Activated CD8-positive, alpha-beta T cell treated with anti-CD3 and anti-CD28 coated beads for 36 hours (primary cell): ENCODE results near the gene SRGAP1. TPM values are rescaled to one million over a fixed set of nuclear protein-coding genes. Genes with fewer than 3 reads are reported as not detected.
"Not testable (repeated sequence)": the region's sequence is repeated elsewhere in the genome, so short reads cannot be mapped to it uniquely, and the experiment has no call there.

Source experiments
- ATAC-seq: fragments of 200-7000 bp; cut with Tn5 transposase; one replicate; pipeline ENCODE4 v1.10.0; 2021; ENCODE audit warnings: mild to moderate bottlenecking, moderate library complexity
- CTCF ChIA-PET: fragments of 350-600 bp; sonication (Branson Sonifier 250); formaldehyde crosslinking; loops from one replicate; lab custom pipeline; 2021; ENCODE audit warnings: antibody characterized with exemption; lab: Charles Lee
- POLR2A ChIA-PET: fragments of 350-600 bp; sonication (Branson Sonifier 250); formaldehyde crosslinking; loops from one replicate; lab custom pipeline; 2021; ENCODE audit warnings: antibody characterized with exemption; lab: Charles Lee
- DNase-seq: peaks from one replicate; pipeline ENCODE4 v3.0.0-alpha.2; 2020
- H3K27ac Mint-ChIP-seq: one replicate; pipeline ENCODE4 v1.8.0; 2021; ENCODE audit warnings: mild to moderate bottlenecking, mixed read lengths
- H3K27me3 Mint-ChIP-seq: one replicate; pipeline ENCODE4 v1.8.0; 2021; ENCODE audit warnings: mixed read lengths
- H3K36me3 Mint-ChIP-seq: one replicate; pipeline ENCODE4 v1.8.0; 2021; ENCODE audit warnings: low read depth, mixed read lengths
- H3K4me1 Mint-ChIP-seq: one replicate; pipeline ENCODE4 v1.8.0; 2021; ENCODE audit warnings: low read depth, mixed read lengths
- H3K4me3 Mint-ChIP-seq: one replicate; pipeline ENCODE4 v1.8.0; 2021; ENCODE audit warnings: mild to moderate bottlenecking, moderate library complexity, mixed read lengths
- H3K9me3 Mint-ChIP-seq: one replicate; pipeline ENCODE4 v1.8.0; 2021; ENCODE audit warnings: mixed read lengths
- intact Hi-C: fragments of 100-400 bp; cut with micrococcal nuclease; formaldehyde crosslinking; loops from one replicate; pipeline ENCODE4 v1.10.0; 2022
- total RNA-seq, 2 experiments: library from RNA; stranded (reverse); gene quantifications; one replicate each; pipeline ENCODE4 v1.2.3, GENCODE V29; 2021
- TF ChIP-seq, protein P1 (sequence below): fragments of 200-600 bp; IDR thresholded peaks from one replicate; pipeline ENCODE4 v1.8.0; 2022; ENCODE audit warnings: antibody characterized with exemption, mild to moderate bottlenecking

The SRGAP1 gene
- total RNA-seq, 2 experiments from 2014 or later, result 0.02 to 0.07 TPM

DNA sequence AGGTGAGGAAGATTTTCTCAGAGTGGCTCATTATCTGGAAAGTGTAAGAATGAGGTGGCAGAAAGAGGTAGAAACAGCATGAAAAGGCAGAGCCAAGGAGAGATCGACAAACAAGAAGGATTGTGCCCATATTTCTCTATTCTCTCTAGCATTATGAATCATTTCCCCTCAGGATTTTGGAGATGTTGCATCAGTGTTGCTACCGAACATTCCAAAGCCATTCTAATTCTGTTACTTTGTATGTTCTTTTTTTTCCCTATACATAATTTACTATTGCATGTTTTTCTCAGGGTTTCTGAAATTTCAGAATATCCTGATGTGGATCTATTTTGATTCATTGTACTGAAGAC is 316.2 kb downstream of the SRGAP1 start:
- peaks cover 8% of the 10 kb centered on the region for H3K36me3 Mint-ChIP-seq
- no peak overlapping the region for H3K27ac Mint-ChIP-seq
- peaks cover 3% of the 10 kb centered on the region for H3K9me3 Mint-ChIP-seq

DNA sequence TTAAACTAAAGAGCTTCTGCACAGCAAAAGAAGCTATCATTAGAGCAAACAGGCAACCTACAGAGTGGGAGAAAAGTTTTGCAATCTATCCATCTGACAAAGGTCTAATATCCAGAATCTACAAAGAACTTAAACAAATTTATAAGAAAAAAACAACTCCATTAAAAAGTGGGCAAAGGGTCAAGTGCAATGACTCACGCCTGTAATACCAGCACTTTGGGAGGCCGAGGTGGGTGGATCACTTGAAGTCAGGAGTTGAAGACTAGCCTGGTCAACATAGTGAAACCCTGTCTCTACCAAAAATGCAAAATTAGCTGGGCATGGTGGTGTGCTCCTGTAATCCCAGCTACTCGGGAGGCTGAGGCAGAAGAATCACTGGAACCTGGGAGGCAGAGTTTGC is 322.1 kb downstream of the SRGAP1 start:
- DNase-seq, H3K27me3 Mint-ChIP-seq, POLR2A ChIA-PET, H3K4me3 Mint-ChIP-seq, H3K36me3 Mint-ChIP-seq, CTCF ChIA-PET, intact Hi-C loops, H3K27ac Mint-ChIP-seq, ATAC-seq, H3K4me1 Mint-ChIP-seq, H3K9me3 Mint-ChIP-seq: not testable (repeated sequence)

More for the DNA sequence above, 316.2 kb downstream of the SRGAP1 start:
- intact Hi-C loops, result no loop called here
- CTCF ChIA-PET, result no interaction called here
- Mint-ChIP-seq H3K4me3 (no peak overlapping the region), H3K4me1 (no peaks in the 10 kb centered on the region), H3K27me3 (no peaks in the 10 kb centered on the region)
- DNase-seq, result no peak
- TF ChIP-seq, protein P1, sequence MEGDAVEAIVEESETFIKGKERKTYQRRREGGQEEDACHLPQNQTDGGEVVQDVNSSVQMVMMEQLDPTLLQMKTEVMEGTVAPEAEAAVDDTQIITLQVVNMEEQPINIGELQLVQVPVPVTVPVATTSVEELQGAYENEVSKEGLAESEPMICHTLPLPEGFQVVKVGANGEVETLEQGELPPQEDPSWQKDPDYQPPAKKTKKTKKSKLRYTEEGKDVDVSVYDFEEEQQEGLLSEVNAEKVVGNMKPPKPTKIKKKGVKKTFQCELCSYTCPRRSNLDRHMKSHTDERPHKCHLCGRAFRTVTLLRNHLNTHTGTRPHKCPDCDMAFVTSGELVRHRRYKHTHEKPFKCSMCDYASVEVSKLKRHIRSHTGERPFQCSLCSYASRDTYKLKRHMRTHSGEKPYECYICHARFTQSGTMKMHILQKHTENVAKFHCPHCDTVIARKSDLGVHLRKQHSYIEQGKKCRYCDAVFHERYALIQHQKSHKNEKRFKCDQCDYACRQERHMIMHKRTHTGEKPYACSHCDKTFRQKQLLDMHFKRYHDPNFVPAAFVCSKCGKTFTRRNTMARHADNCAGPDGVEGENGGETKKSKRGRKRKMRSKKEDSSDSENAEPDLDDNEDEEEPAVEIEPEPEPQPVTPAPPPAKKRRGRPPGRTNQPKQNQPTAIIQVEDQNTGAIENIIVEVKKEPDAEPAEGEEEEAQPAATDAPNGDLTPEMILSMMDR, result no peak
- no peak for ATAC-seq
- POLR2A ChIA-PET, result no interaction called here

DNA sequence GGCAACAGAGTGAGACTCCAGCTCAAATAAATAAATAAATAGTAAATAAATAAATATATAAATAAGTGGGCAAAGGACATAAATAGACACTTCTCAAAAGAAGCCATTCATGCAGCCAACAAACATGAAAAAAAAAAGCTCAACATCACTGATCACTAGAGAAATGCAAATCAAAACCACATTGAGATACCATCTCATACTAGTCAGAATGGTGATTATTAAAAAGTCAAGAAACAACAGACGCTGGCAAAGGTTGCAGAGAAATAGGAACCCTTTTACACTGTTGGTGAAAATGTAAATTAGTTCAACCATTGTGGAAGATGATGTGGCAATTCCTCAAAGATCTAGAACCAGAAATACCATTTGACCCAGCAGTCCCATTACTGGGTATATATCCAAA is 322.5 kb downstream of the SRGAP1 start:
- intact Hi-C loops, H3K4me1 Mint-ChIP-seq, H3K27ac Mint-ChIP-seq, CTCF ChIA-PET, H3K9me3 Mint-ChIP-seq, DNase-seq, H3K27me3 Mint-ChIP-seq, H3K36me3 Mint-ChIP-seq, H3K4me3 Mint-ChIP-seq, ATAC-seq, POLR2A ChIA-PET: not testable (repeated sequence)

DNA sequence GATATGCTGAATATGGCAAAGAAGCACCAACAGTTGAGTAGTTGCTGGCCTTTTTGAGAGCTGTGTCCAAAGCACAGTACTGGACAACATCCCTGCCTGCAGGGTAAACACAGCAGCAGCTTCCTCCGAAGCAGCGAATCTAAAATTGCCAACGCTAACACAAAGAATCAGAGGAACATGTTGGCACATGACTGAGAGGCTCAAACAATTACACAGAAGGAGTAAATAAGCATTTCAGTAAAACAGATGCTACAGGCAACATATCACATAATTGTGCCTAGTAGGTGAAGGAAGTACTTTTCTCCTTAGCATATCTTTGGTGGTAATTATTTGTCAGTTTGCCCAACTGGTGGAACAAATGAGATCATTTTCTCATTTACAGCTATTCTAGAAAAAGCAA is 325.5 kb downstream of the SRGAP1 start:
- DNase-seq, result no peak
- TF ChIP-seq, protein P1, result no peak
- H3K4me1 Mint-ChIP-seq, result peaks cover 4% of the 10 kb centered on the region
- ChIA-PET POLR2A (no interaction called here), CTCF (no interaction called here)
- peaks cover 5% of the 10 kb centered on the region for H3K36me3 Mint-ChIP-seq
- H3K9me3 Mint-ChIP-seq, result no peaks in the 10 kb centered on the region
- no peak for ATAC-seq
- H3K4me3 Mint-ChIP-seq, result no peak overlapping the region
- no peaks in the 10 kb centered on the region for H3K27me3 Mint-ChIP-seq
- intact Hi-C loops, result no loop called here
- H3K27ac Mint-ChIP-seq, result no peak overlapping the region

DNA sequence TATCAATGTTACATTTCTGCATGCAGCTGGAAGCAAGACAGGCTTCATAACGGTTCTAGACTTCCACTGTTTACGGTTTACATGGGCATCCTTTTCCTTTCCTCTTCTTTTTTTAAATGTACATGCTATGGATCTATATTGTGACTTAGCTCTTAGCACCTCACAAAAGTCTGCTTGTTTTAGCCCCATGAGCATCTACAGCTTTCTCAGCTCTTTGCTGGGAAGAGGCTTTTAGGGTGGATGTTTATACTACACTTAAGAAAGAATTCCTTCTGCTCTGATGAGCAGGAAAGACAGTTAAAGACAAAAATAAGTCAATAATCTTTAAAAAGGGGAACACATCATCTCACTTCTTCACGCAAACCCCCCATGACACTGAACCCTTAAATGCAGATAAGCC is 326.2 kb downstream of the SRGAP1 start:
- POLR2A ChIA-PET, result no interaction called here
- CTCF ChIA-PET, result no interaction called here
- intact Hi-C loops, result no loop called here

DNA sequence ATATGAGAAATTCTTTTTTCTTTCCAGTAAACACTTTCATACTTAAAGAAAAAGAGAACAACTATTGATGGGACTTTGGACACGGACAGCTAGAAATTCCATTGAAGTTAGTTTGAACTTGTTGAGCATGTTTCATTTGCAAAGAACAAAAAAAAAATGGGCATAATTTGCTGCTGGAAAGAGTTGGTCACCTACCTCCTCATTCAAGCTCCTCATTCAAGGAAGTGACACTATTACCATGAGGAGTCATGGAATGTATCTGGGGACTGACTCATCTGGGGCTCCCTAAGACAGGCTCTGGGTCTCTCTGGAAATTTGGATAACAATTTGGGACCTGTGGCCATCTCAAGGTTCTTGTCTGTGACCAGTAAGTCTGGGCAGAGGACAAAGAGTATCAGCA is 327.2 kb downstream of the SRGAP1 start:
- Mint-ChIP-seq H3K4me3 (no peak overlapping the region), H3K9me3 (no peaks in the 10 kb centered on the region), H3K4me1 (peaks cover 4% of the 10 kb centered on the region), H3K36me3 (peaks cover 5% of the 10 kb centered on the region), H3K27me3 (no peaks in the 10 kb centered on the region), H3K27ac (no peak overlapping the region)
- TF ChIP-seq, protein P1, result no peak
- POLR2A ChIA-PET, result no interaction called here
- intact Hi-C loops, result no loop called here
- CTCF ChIA-PET, result no interaction called here
- ATAC-seq (no peak), DNase-seq (no peak)

More for the DNA sequence above, 326.2 kb downstream of the SRGAP1 start:
- H3K27ac Mint-ChIP-seq, result no peak overlapping the region
- no peaks in the 10 kb centered on the region for H3K27me3 Mint-ChIP-seq
- TF ChIP-seq, protein P1, result no peak
- no peak overlapping the region for H3K4me3 Mint-ChIP-seq
- no peaks in the 10 kb centered on the region for H3K9me3 Mint-ChIP-seq
- DNase-seq (no peak), ATAC-seq (no peak)
- peaks cover 4% of the 10 kb centered on the region for H3K4me1 Mint-ChIP-seq
- peaks cover 5% of the 10 kb centered on the region for H3K36me3 Mint-ChIP-seq
